Activated CD4-positive, alpha-beta T cell treated with anti-CD3 and anti-CD28 coated beads, Interleukin-2, Interleukin-6, amounts not matched to agents 100 ng/mL and 50 ng/mL, durations not matched to agents 16 hours and 8 hours (primary cell): ENCODE results near the gene CEP85L.
A peak's percentile ranks its signal among the peaks of the same experiment; 100 is the strongest.

ENCODE experiments used
- DNase-seq: peaks from one replicate; pipeline ENCODE4 v3.0.0-alpha.2; 2020

The CEP85L gene

DNA sequence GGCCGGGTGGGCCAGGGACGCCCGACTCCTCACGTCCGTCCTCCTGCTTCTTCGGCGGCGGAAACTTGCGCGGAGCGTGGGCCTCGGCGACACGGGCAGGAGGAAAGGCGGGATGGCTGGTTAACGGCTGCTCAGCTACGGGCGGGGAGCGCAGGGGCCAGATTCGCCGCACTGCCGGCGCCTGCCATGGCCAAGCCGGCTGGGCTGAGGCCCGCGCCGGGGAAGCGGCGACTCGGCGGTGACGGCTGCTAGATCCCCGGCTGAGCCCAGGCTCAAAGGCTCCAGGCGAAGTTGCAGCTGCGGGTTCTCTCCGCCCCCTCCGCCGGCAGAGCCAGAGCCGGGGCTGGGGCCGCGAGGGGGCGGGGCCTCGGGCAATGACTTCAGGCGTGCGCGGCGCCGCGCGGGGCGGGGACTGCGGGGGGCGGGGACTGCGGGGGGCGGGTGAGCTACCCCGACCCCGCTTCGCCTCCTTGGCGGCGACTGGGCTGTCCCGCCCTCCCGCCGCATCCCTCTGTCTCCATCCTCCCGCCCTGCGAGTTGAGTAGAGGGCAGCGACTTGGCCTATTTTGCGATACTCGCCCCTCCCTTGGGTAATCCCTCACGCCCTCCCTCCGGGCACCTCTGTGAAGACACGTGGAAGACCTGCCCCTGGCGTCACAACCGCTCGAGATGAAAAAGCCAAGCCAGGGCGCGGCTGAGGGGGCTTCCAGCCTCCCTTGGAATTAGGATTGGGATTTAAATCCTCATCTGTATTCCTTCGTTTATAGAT, at the start of gene CEP85L:
Gene CEP85L, minus strand, starts transcription at position 310 of the 769 bp plus-strand sequence. CDS start 322 bp downstream, outside the sequence.
- DNase-seq: peak; percentile 94

- DNase-seq: no peak
Measured at GRCh38 chr6:118700531-118700930, 49.1 kb upstream of the CEP85L start.

GRCh38 chr6:118697554-118697953, 46.2 kb upstream of the CEP85L start:
- DNase-seq: no peak

DNA sequence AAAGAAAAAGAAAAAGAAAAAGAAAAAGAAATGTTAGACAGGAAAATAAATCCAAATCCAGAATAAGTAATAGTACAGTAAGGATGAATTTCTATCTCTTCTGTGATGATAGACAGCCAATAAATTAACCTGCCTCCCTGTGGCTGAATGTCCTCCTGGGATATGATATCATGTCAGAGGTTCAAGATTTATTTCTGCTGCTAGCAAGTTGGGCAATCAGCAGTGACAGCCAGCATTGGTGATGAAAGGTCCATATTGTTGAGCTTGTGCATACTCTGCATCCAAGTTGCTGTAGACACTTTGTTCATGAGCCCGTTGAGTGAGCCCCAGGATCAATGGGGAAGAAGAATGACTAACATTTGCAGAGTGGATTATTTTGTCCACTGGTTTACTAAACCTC, 44.9 kb upstream of the CEP85L start:
- no peak for DNase-seq

DNA sequence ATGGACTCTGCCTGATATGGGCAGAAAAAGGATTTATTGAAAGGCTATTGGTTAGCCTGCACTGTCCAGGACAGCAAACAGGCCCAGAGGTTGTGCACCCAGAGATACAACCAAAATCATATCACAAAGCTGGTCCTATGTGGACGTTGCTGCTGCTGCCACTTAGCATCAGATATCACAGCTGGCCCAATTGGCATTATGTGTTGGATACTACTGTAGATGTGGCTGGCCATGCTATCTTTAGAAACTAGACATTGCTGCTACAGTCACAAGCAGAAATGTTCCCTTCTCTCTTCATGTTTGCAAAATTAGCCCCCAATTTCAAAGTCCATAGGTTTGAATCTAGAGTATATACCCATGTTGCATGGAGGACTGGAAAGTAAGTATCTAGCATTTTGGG, 42.2 kb upstream of the CEP85L start:
- DNase-seq: no peak

DNA sequence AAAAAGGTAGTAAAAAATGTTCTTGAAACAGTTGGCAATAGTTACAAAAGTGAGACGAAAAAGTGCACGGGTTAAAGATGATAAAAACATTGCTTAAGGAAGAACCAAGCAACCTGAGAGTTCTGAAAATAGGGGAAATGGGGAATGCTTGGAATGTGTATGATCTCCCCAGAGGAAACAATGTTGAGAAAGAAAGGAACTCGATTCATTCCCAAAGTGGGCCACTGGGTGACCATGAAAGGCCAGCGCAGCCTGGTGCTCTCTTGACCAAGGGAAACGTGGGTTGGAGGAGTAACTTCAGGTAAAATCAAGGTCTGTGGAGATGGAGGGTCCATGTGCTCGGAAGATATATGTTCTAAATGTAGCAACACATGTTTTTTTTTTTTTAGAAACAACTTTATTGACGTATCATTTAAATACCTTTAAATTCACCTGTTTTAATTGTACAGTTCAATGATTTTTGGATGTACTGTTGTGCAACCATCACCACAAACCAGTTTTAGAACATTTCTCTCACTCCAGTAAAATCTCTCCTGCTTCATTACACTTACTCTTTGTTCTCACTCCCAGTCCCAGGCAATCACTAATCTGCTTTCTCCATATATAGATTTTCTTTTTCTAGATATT, 34.5 kb upstream of the CEP85L start:
- no peak for DNase-seq

DNA sequence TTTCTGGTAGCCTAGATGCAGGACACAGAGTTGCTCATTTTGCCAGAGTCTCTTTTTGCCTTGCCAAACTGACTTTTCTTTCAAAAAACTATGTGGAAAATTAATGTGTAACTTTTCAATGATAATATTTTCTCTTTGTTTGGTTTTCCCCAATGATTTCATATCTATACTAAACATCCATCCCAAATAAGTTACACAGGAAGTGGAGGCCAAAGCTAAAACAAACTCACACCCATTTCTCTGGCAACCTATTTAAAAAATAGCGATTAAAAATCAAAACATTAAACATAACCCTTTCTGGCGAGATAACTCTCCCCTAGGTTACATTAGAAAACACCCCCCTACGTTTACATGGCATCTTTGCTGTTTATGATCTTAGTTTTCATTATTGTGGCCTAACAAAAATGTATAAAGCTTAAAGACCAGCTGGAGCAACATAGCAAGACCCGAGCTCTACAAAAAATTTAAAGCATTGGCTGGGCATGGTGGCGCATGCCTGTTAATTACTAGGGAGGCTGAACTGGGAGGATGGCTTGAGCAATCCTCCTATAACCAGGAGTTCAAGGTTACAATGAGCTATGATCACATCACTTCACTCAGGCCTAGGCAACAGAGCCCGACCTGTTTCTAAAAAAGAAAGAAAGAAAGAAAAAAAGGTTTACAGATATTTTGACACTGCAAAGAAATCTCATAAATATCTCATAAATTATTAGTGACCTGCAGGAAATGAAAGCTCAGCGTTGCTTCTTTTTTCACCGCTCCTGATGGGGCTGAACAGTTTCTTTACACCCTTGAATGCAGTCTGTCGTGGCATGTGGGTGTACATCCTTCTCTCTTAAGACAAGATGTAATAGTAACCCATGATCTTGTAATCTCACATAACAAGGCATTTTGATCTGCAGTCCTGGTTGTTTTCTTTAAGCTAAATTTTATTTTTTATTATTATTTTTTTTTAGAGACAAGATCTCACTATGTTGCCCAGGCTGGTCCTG, 32.8 kb upstream of the CEP85L start:
- DNase-seq: no peak

GRCh38 chr6:118680452-118681095, 29.2 kb upstream of the CEP85L start:
- peak; percentile 40 for DNase-seq

DNA sequence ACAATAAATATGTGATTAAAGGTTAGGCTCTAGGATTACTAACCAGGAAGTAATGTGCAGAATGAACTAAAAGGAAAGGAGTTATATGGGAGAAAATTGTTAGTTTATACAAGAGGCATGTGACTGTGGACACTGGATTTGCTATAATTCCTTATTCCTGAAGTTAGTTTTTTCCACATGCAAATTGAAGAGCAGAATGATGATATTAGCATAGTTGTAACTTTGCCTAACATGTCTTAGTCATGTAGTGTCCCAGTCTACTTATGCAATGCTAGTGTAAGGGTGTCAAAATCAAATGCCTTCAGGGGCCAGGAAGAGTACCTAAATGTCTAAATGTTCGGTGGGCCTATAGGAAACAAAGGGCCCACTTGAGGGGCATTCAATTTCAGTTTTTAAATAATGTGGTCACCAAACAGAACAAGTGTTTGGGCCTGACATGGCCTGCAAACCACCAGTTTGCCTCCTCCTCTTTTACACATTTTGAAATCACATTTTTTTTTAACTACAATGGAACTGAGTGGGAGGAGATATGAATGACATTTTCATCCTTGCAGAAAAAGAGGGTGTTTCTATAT, 28.0 kb upstream of the CEP85L start:
- DNase-seq: no peak

DNA sequence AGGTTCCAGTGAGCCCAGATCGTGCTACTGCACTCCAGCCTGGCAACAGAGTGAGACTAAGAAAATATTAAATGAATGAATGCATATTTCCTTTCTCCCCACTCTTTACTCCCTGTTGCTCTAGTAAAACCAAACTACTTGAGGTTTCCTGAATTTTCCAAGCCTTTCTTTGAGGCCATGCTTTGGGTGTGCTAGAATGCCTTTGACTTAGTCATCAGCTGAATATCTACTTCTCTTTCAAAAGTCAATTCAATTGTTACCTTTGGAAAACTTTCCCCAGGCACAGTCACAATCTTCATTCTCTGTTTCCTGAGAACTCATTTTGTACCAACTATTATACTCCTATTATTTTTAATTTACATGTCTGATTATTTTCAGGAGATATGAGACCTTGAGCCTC, 27.5 kb upstream of the CEP85L start:
- no peak for DNase-seq

GRCh38 chr6:118677193-118677592, 25.8 kb upstream of the CEP85L start:
- no peak for DNase-seq

GRCh38 chr6:118675225-118675624, 23.8 kb upstream of the CEP85L start:
- no peak for DNase-seq

- DNase-seq: no peak
Measured at GRCh38 chr6:118674772-118675171, 23.4 kb upstream of the CEP85L start.

DNA sequence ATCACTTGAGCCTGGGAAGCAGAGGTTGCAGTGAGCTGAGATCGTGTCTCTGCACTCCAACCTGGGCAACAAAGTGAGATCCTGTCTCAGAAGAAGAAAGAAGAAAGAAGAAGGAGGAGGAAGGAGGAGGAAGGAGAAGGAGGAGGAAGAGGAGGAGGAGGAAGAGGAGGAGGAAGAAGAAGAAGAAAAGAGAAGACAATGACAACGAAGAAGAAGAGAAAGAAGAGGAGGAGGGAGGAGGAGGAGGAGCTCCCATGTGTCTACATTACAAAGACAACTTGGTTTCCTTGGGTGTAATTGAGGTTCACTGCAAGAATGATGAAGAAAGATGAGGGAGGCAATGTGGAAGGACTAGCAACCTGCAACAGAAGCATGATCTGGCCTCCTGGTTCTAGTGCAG, 21.3 kb upstream of the CEP85L start:
- no peak for DNase-seq

DNA sequence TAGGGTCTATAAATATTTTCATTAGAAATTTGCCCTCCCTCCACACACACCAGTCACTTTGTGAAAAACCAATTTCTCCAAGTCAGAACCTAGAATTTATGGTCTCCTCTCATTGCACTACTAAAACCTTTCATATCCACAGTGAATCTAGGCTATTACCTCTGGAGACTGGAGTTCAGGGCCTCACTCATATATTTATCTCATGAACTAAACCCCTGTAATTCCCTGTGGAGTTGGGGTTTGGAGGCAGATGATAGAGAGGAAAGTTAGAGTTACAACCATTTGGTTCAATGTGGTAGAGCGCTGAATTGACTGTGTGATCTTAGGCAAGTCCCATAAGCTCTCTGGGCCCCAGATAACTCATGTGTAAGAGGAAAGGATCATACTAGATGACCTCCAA, 18.2 kb upstream of the CEP85L start:
- DNase-seq: no peak

DNA sequence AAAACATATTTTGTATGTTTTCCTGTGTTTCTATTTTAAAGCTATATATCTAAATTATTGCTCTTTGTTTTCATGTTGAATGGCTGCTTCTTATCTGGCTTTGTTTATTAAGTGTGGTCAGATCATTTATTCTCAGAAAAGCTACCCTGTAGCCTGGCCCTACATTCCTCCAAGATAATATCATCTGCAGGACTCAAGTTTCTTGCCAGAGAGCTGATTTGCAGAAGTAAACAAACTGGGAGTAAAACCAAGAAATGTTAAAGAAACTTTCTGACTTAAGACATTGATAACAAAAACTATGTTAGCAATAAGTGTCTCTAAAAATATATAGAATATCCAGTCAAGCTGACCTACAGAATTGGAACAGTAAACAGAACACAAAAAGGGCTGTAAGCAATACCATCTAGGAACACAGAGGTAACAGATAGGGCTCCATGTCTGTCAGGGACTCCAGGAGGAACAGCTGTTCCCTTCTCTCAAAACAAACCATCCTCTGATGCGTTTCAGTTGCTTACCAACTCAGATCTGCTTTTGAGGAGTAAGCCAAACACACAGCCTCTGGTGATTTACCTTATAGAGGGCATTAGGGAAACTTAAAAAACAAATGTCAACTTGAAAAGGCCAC, 17.5 kb upstream of the CEP85L start:
- no peak for DNase-seq

GRCh38 chr6:118667988-118668387, 16.6 kb upstream of the CEP85L start:
- no peak for DNase-seq

- no peak for DNase-seq
Measured at GRCh38 chr6:118665011-118665410, 13.6 kb upstream of the CEP85L start.

GRCh38 chr6:118663993-118664985, 12.9 kb upstream of the CEP85L start:
- DNase-seq: peak; percentile 23

DNA sequence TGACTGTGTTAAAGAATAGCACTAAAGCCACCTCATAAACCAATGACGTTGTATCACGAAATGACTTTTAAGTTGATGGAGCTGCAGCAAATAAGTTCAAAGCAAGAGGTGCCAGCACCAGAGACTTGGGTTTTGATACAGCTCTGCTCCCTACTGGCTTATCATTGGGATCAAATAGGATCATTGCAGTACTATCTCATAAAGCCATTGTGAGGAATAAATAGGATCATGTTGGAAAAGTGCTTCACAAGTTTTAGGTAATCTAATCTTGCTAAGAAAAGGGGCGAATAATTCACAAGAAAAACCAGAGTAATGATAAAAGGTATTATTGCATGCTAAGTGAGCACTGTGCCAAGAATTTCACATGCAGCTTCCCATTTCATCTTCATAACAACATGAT, 10.4 kb upstream of the CEP85L start:
- no peak for DNase-seq

DNA sequence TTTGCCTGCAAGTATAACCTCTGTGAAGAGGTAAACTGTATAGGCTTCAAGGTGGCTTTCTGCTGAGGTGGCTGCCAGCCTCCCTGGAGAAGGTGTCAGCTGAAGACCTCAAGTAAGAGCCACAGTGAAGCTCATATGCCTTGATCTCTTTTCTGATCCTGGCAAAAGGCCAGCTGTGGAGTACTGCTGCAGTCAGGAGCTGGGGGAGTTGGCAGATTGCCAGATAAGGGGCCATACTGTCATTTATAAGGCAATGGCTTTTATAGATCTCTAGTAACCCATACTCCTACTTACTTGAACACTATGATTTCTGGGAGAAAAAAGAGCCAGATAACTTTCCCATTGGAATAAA, 8.8 kb upstream of the CEP85L start:
- DNase-seq: no peak
